HG03196 (cell line): ENCODE results near the gene ATP5PD.
"Not testable (repeated sequence)": the region's sequence is repeated elsewhere in the genome, so short reads cannot be mapped to it uniquely, and the experiment has no call there.

Experiments used
- ATAC-seq: cut with Tn5 transposase; IDR thresholded peaks from one replicate; pipeline ENCODE4 v1.9.1; 2021; ENCODE audit not compliant: unreplicated experiment

ATP5PD gene

GRCh38 chr17:75077496-75078283 is 30.9 kb upstream of the ATP5PD start:
- ATAC-seq = peak; percentile 40

DNA sequence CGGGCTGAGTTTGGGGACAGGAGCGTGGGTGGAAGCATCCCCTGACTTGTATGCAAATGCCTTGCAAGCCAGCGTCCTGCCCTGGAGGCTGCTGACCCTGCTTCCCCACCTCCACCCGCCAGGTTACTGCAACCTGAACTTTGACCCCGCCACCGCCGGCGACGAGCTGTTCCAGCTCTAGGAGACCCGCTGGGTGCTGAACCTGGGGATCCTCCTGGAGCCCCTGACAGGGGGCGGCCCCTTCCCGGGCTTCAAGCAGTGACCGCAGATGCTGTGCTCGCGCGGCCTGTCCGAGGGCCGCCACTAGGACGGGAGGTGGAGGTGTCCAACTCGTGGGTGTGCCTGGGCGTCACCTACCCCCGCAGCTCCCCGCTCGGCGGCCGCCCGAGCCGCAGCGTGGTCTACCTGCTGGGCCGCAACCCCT is 30.3 kb upstream of the ATP5PD start:
- no peak for ATAC-seq

DNA sequence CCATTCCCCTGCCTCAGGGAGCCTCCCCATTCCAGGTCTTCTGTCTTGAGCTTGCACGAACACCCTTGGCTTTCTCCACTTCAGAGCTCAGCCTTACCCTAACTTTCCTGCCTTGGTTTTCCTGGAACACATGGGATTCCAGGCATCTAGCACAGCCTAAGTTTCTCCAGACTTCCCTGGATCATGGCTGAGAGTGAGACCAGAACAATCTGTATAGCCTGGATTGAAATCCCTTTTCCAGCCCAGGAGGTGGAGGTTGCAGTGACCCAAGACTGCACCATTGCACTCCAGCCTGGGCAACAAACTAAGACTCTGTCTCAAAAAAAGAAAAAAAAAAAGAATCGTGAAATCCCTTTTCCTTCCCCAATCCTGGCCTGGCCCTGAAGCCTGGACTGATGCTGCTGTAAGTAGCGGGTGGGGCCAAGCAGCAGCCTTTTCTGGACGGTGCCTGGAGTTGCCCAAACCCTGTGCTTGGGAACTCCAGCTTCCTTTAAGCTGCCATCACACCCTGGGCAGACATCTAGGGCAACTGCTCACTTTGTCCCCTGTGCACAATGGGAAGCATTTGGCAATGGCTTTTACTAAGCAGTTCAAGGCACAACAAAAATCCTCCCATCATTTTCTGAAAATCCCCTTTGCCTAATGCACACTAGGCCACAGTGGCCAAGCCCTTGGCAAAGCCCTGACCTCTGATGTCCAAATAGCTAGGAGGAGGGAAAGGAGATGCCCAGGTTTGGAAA is 29.0 kb upstream of the ATP5PD start:
- no peak for ATAC-seq

DNA sequence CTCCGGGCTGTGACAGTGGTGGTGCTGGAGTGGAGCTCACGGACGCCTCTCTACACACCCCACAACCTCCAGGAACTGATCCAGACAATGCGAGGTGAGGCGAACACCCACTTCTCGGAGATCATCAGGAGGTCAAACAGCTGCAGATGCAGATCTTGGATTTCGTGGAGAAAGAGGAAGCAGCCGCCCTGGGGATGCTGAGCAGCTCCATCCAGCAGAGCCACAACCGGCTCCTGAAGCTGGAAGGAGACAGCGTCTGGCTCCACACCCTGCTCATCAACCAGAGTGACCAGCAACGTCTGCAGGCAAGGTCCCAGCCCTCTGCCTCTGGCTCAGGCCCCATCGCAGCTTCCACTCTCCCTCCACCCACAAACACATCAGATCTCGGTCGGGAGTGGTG is 27.8 kb upstream of the ATP5PD start:
- no peak for ATAC-seq

DNA sequence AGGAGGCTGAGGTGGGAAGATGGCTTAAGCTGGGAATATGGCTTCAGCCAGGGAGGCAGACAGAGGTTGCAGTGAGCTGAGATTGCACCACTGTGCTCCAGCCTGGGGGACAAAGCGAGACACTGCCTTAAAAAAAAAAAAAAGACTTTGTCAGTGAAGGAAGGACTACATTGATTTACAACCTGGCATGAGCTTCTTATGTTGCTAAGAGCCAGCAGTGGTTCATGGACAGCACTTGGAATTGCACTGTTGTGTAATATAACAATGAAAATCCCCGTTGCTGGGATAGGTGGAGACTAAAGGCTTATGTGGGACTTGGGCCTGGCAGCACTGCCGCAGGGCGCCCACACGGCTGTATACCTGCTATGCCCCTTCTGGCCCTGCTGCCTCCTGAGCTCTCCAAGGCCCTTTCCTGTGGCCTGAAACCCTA is 26.9 kb upstream of the ATP5PD start:
- ATAC-seq = no peak

- not testable (repeated sequence) for ATAC-seq
Measured at GRCh38 chr17:75072909-75073308, 26.1 kb upstream of the ATP5PD start.

DNA sequence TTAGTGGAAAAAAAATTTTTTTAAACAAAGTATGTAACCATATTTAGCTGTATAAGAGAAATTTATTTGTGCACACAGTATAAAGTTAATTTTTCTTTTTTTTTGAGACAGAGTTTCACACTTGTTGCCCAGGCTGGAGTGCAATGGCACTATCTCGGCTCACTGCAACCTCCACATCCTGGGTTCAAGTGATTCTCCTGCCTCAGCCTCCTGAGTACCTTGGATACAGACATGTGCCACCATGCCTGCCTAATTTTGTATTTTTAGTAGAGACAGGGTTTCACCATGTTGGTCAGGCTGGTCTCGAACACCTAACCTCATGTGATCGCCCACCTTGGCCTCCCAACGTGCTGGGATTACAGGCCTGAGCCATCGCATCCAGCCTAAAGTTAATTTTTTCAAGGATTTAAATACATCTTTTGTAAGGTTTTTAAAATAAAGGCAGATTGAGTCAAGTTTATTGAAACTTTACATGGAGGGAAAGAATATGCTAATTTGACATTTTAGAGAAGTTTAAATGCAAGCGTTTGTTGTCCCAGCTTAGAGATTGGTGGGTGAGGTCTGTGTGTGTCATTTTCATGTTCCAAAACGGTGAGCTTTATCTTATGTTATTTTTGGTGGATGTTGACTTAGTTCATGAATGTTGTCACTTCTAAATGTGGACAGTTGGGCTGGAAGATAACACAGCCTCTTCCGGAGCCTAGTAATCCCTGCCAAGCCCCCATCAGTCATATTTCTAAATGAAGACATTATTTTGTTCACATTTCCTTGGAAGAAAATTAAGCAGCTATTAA is 24.9 kb upstream of the ATP5PD start:
- ATAC-seq = not testable (repeated sequence)

DNA sequence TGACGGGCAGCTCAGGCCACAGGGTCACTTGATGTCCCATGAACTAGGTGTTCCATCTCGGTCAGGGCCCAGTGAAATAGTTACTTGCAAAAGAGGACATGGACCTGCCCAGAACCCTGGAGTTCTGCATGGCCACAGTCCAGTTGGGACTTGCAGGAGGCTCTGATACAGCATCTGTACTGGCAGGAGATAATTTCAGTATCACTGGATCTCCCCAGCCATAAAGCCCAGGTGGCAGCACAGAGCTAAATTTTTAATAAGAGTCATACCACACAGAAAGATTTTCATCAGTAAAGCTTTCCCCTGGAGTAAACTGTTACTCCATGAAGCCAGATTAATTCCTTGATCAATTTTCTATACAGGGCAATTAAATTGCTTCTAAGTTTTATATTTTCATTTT is 23.0 kb upstream of the ATP5PD start:
- ATAC-seq = no peak

DNA sequence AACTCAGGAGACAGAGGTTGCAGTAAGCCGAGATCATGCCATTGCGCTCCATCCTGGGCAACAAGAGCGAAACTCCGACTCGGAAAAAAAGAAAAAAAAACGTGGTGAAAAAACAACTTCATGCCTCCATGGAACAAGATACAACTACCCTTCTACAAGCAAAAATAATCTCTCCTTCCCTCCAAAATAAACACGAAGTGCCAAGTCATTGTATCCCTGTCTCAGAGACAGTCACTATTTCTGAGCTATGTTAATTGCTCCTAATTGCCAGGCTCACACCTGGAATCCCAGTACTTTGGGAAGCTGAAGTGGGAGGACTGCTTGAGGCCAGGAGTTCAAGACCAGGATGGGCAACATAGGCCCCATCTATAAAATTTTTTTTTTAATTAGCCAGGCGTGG is 22.0 kb upstream of the ATP5PD start:
- no peak for ATAC-seq

DNA sequence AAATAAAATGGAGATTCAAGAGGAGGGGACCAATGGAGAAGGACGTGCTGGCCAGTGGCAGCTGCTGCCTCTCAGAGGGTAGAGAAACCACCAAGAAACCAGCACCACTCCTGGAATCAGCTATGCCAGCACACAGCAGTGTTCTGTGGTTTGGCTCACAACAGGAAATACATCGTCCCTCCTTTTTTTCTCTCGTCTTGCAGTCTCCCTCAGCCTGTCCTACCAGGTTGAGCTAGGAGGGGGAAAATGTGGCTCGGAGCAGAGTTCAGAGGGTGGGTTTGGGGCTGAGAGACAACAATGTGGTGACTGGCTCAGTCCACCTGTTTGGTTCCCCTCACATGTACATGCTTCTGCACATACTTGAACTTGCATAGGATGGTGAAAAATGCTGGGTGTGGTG is 21.1 kb upstream of the ATP5PD start:
- ATAC-seq = no peak

- no peak for ATAC-seq
Measured at GRCh38 chr17:75065562-75066151, 18.9 kb upstream of the ATP5PD start.

DNA sequence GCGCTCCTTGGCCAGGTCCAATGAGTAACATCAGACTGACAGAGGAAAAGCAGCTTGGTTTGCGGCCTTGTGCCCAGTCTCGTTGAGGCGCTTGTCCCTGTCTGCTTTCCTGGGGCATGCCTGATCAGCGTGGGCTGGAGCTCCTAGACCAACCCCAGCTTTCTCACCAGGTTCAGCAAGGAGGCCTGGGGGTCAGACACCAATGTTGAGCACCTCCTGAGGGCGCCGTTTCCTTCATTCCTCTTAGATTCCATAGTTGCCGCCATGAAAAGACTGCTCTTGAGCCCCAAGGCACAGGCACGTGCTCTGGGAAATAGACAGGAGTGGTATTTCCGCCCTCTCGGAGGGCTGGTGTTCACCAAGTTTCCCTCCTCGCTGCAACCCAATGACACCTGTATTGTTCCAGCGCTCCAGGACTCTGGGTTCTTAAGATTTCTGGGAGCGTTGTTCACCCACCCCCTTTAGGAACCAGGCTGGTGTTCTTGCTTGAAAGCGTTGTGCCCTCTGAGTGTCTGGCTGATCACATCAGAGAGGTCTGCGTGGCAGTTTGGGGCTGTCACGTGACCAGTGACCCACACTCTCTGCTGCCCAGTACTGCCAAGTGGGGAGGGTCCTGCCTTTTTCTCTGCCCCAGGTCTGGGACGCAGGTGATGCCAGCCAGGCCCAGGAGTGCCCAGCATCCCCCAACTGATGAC is 18.2 kb upstream of the ATP5PD start:
- ATAC-seq = no peak

DNA sequence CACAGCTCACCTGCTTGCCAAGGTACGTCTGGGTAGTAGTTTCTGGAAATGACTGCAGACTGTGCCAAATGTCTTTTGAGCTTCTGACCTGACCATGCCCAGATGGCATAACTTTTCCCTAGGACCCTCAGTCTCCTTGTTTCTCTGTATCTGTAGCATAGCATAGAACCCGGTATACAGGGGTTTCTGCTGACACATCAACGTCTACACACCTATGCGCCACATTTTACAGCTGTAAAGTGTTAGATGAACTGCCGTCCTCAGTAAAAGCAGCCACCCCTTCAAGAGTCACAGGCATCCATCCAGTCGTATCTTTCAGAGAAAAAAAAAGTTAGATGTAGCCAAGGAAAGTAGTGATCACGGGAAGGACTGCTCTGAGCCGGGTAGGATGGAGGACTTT is 17.7 kb upstream of the ATP5PD start:
- ATAC-seq = no peak

GRCh38 chr17:75064040-75064439 is 17.3 kb upstream of the ATP5PD start:
- no peak for ATAC-seq

GRCh38 chr17:75063626-75064025 is 16.9 kb upstream of the ATP5PD start:
- ATAC-seq = no peak

DNA sequence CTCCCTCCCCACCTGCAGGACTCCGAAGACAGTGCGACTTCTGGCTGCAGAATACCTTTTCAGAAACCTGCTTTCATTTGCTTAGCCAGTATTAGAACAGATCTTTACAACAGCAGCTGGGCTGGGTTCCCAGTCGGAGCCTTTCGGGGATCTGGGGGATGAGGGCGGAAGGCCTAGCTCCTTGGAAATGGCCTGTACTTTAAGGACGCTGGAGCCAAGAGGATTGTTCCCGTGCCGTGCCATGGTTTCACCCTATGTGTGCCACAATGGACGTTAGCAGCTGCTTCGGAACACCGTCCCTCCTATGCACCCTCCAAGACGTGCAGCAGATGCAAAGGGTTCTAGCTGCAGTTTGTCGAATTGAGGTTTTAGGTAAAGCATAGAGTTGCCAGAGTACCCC is 16.4 kb upstream of the ATP5PD start:
- ATAC-seq = no peak

- ATAC-seq = no peak
Measured at GRCh38 chr17:75061618-75062017, 14.8 kb upstream of the ATP5PD start.

DNA sequence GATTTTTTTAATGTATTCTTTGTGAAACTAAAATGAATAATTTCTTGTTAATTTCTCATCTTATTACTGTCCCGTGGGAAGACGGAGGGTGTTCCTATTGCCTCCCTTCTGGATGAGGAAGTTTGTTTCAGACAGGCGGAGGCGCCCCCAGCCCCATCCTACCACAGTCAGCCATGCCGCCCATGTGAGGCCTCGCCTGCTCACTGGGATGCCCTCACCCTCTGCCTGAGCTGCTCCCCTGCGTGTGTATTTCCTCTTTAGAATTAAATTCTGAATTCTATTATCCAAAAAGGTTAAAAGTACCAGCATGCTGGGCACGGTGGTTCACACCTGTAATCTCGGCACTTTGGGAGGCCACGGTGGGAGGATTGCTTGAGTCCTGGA is 14.3 kb upstream of the ATP5PD start:
- ATAC-seq = no peak

DNA sequence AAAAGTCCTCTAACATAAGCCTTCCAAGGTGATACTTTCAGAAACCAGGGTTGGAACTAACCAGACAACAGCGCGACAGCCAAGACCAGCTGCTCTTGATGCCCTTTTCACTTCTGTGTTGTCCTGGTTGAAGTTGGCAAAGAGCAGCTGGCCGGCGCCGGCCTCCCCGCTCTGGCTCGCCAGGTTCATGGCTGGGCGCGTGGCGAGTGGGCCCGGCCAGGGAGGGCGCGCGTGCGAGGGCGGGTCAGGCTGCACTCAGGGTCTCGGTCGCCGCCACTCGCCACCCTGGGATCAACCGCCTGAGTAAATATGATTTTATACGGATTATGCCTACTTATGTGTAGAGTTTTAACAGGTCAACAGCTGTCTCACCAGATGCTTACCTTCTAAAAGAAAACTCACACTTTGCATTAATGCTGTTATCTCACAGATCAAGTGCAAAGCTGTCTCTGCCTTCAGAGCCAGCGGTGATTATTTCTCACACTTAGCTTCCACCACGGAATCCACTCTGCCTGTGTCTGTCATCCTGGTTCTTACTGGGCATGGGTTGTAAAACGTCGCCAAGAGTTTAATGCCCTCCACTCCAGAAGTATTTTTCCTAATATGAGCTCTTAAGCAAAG is 13.8 kb upstream of the ATP5PD start:
- no peak for ATAC-seq
